Suprapubic skin (tissue), 4 donors: ENCODE results near the gene PCED1A. TPM values are rescaled to one million over a fixed set of nuclear protein-coding genes. Genes with fewer than 3 reads are reported as not detected.

ENCODE experiments used
- DNase-seq, 2 donors: peaks; one replicate each; pipeline ENCODE4 v3.0.0-alpha.2; 2019; ENCODE audit warnings: low spot score in 2 of 2
- H3K27ac ChIP-seq: fragments of 200-600 bp; sonication (generic); one replicate; pipeline ENCODE4 v1.5.1; 2019
- H3K27me3 ChIP-seq: fragments of 200-600 bp; sonication (generic); one replicate; pipeline ENCODE4 v1.5.1; 2019
- H3K36me3 ChIP-seq: fragments of 200-600 bp; sonication (generic); one replicate; pipeline ENCODE4 v1.5.1; 2019
- H3K4me1 ChIP-seq: fragments of 200-600 bp; sonication (generic); one replicate; pipeline ENCODE4 v1.5.1; 2019
- H3K4me3 ChIP-seq: fragments of 200-600 bp; sonication (generic); one replicate; pipeline ENCODE4 v1.5.1; 2019; ENCODE audit warnings: mild to moderate bottlenecking
- H3K9me3 ChIP-seq: fragments of 200-600 bp; sonication (generic); one replicate; pipeline ENCODE4 v1.5.1; 2019
- CTCF ChIP-seq, 2 donors: fragments of 200-600 bp in 1 of 2; fragments of 450-650 bp in 1 of 2; sonication (generic) in 1 of 2; IDR thresholded peaks; one replicate each; pipeline ENCODE4 v1.5.1; 2016 to 2019; ENCODE audit warnings: antibody characterized with exemption in 2 of 2, mild to moderate bottlenecking in 1 of 2, moderate library complexity in 1 of 2
- EP300 ChIP-seq: sonication (generic); formaldehyde crosslinking; IDR thresholded peaks from one replicate; pipeline ENCODE4 v1.6.1; 2017; ENCODE audit warnings: antibody characterized with exemption
- POLR2A ChIP-seq, 2 donors: fragments of 450-650 bp; IDR thresholded peaks; one replicate each; pipeline ENCODE4 v1.6.1; 2017; ENCODE audit warnings: antibody characterized with exemption in 2 of 2, mild to moderate bottlenecking in 2 of 2, moderate library complexity in 2 of 2
- POLR2AphosphoS5 ChIP-seq, 3 donors: sonication (generic); formaldehyde crosslinking; IDR thresholded peaks; one replicate each; pipeline ENCODE4 v1.6.1; 2017; ENCODE audit warnings: antibody characterized with exemption in 3 of 3
- WGBS: methylation state at CpG from one replicate; pipeline ENCODE4 v1.1.5; 2018; 5-methylcytosine and 5-hydroxymethylcytosine counted together
- total RNA-seq, 4 donors: library from RNA; depleted of rRNA; stranded (reverse); fragments of >200 nt; gene quantifications; one replicate each; pipeline ENCODE4 v1.1.0, GENCODE V29; 2016

Gene PCED1A
- total RNA-seq, 4 donors from 2014 or later, result 8.0 to 31.1 (median 19.4) TPM

GRCh38 chr20:2865630-2866029 lies 25.2 kb upstream of the PCED1A start:
- H3K36me3 ChIP-seq, result peaks cover 60% of the 10 kb centered on the region
- H3K27me3 ChIP-seq, result no peaks in the 10 kb centered on the region
- no peak overlapping the region for H3K4me3 ChIP-seq
- no peaks in the 10 kb centered on the region for H3K9me3 ChIP-seq
- 93% methylated on average over 3 of the region's 3 CpGs for WGBS
- H3K4me1 ChIP-seq, result peaks cover 3% of the 10 kb centered on the region
- no peak for DNase-seq
- no peak for TF ChIP-seq POLR2AphosphoS5 (IDR thresholded peaks at IDR 0.05)
- TF ChIP-seq POLR2A (IDR thresholded peaks at IDR 0.05), result no peak
- no peak for TF ChIP-seq CTCF (IDR thresholded peaks at IDR 0.05)
- TF ChIP-seq EP300, result no peak
- H3K27ac ChIP-seq, result no peak overlapping the region

GRCh38 chr20:2865101-2865500 lies 24.6 kb upstream of the PCED1A start:
- no peak for DNase-seq
- Histone ChIP-seq H3K27me3 (no peaks in the 10 kb centered on the region), H3K9me3 (no peaks in the 10 kb centered on the region), H3K4me3 (no peak overlapping the region), H3K4me1 (no peaks in the 10 kb centered on the region), H3K36me3 (peaks cover 63% of the 10 kb centered on the region), H3K27ac (no peak overlapping the region)
- WGBS, result 96% methylated on average over 10 of the region's 10 CpGs
- TF ChIP-seq CTCF (IDR thresholded peaks at IDR 0.05) (no peak), POLR2A (IDR thresholded peaks at IDR 0.05) (no peak), EP300 (no peak), POLR2AphosphoS5 (IDR thresholded peaks at IDR 0.05) (no peak)

GRCh38 chr20:2864626-2865025 lies 24.2 kb upstream of the PCED1A start:
- Histone ChIP-seq H3K9me3 (no peaks in the 10 kb centered on the region), H3K4me1 (no peaks in the 10 kb centered on the region), H3K4me3 (no peak overlapping the region), H3K27me3 (no peaks in the 10 kb centered on the region), H3K36me3 (peaks cover 63% of the 10 kb centered on the region), H3K27ac (no peak overlapping the region)
- WGBS, result 89% methylated on average over 8 of the region's 12 CpGs
- no peak for TF ChIP-seq CTCF (IDR thresholded peaks at IDR 0.05)
- TF ChIP-seq POLR2A (IDR thresholded peaks at IDR 0.05), result no peak
- DNase-seq, result no peak

GRCh38 chr20:2859330-2860121 lies 19.1 kb upstream of the PCED1A start:
- 78% methylated on average over 1 of the region's 4 CpGs for WGBS
- no peaks in the 10 kb centered on the region for H3K4me1 ChIP-seq
- DNase-seq, result no peak
- TF ChIP-seq POLR2AphosphoS5 (IDR thresholded peaks at IDR 0.05), result no peak
- TF ChIP-seq POLR2A (IDR thresholded peaks at IDR 0.05), result no peak
- TF ChIP-seq EP300, result no peak
- no peak for TF ChIP-seq CTCF (IDR thresholded peaks at IDR 0.05)
- no peak overlapping the region for H3K27ac ChIP-seq
- no peak overlapping the region for H3K4me3 ChIP-seq
- no peaks in the 10 kb centered on the region for H3K27me3 ChIP-seq
- H3K9me3 ChIP-seq, result no peaks in the 10 kb centered on the region
- H3K36me3 ChIP-seq, result peaks cover 42% of the 10 kb centered on the region

- H3K4me1 ChIP-seq, result no peaks in the 10 kb centered on the region
- TF ChIP-seq POLR2A (IDR thresholded peaks at IDR 0.05) (no peak), EP300 (no peak)
- DNase-seq, result no peak
- H3K27ac ChIP-seq, result no peak overlapping the region
- 85% methylated on average over 2 of the region's 2 CpGs for WGBS
- H3K9me3 ChIP-seq, result no peaks in the 10 kb centered on the region
- peaks cover 33% of the 10 kb centered on the region for H3K36me3 ChIP-seq
- no peak overlapping the region for H3K4me3 ChIP-seq
- no peaks in the 10 kb centered on the region for H3K27me3 ChIP-seq
Observed at GRCh38 chr20:2858591-2858990, 18.1 kb upstream of the PCED1A start.

- WGBS, result 87% methylated on average over 10 of the region's 10 CpGs
- H3K27ac ChIP-seq, result no peak overlapping the region
Observed at GRCh38 chr20:2851086-2851485, 10.6 kb upstream of the PCED1A start.

More at GRCh38 chr20:2851086-2851485, 10.6 kb upstream of the PCED1A start:
- H3K36me3 ChIP-seq, result no peaks in the 10 kb centered on the region
- TF ChIP-seq CTCF (IDR thresholded peaks at IDR 0.05), result no peak
- no peak for TF ChIP-seq POLR2AphosphoS5 (IDR thresholded peaks at IDR 0.05)
- TF ChIP-seq EP300, result no peak
- no peak for TF ChIP-seq POLR2A (IDR thresholded peaks at IDR 0.05)
- no peaks in the 10 kb centered on the region for H3K27me3 ChIP-seq
- no peaks in the 10 kb centered on the region for H3K9me3 ChIP-seq
- DNase-seq, result no peak
- H3K4me3 ChIP-seq, result no peak overlapping the region
- no peaks in the 10 kb centered on the region for H3K4me1 ChIP-seq
